ENCODE measurements around the gene ITPR1. TPM values are rescaled to one million over a fixed set of nuclear protein-coding genes. Genes with fewer than 3 reads are reported as not detected.

ITPR1 gene
- total and polyA plus RNA-seq, 2 of the 4 experiments (the other 2 are of a cell fraction), result 1.8 to 5.7 TPM

DNA sequence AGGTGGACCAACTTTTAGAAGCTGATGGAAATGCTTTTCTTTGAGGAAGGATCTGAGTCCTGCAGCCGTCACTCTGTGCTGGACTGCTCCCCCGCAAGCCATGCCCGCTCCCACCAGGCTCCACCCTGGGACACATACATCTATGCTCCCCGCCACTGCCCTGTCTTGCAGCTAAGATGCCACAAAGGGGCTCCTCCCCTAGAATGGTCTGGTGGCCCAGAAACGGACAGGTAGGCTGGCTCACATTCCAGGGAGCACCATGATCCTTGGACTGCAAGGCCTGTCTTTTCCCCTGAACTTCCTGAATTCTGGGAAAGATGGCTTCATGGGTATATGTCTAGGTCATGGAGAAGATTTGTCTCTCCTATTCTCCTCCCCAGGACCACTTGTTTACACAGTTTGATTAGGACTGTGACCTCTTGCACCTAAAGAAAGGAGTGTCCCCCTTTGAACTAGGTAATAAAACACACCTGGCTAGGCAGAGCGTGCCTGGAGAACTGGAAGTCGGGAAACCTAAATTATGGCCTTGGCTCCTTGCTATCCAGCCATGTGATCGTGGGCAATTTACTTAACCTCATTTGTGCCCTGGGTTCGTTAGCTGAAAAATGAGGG is 265.2 kb downstream of the ITPR1 start:
- CTCF ChIA-PET, result no interaction called here
- no peak overlapping the region for H3K4me2 ChIP-seq (ENCODE audit: low read depth, low read length)
- no peak overlapping the region for H2BK15ac ChIP-seq (ENCODE audit: low read depth, low read length)
- H4K20me1 ChIP-seq (ENCODE audit: insufficient read depth, low read length), result no peaks in the 10 kb centered on the region
- no peak overlapping the region for H3K9ac ChIP-seq (ENCODE audit: low read depth, low read length)
- no peak overlapping the region for H3K23ac ChIP-seq (ENCODE audit: low read depth, low read length)
- H3K4me1 ChIP-seq (ENCODE audit: control insufficient read depth, insufficient read depth, low read length), result no peaks in the 10 kb centered on the region
- intact Hi-C loops (cut with micrococcal nuclease) (no loop called here), in situ Hi-C loops (cut with MboI; ENCODE audit: low sequenced_read_pairs) (no loop called here), dilution Hi-C loops (cut with HindIII; ENCODE audit: low sequenced_read_pairs, unreplicated experiment) (no loop called here)
- H2BK5ac ChIP-seq (ENCODE audit: low read depth, low read length, poor library complexity, severe bottlenecking), result no peak overlapping the region
- H3K36me3 ChIP-seq (ENCODE audit: control insufficient read depth, insufficient read depth, low read length), result no peaks in the 10 kb centered on the region
- DNase-seq (no peak), ATAC-seq (ENCODE audit: low read depth) (no peak)
- no peaks in the 10 kb centered on the region for H3K9me1 ChIP-seq (ENCODE audit: insufficient read depth, low read length)
- no peak overlapping the region for H2AFZ ChIP-seq (replicated peaks; ENCODE audit: low read length, poor library complexity)
- no peak overlapping the region for H3K4ac ChIP-seq (ENCODE audit: low read depth, low read length)
- H4K8ac ChIP-seq (ENCODE audit: low read depth in 2 of 2, low read length in 2 of 2), result no peak overlapping the region
- WGBS, 2 experiments (ENCODE audit: extremely low coverage in 2 of 2, insufficient read length in 1 of 2), result 90% methylated on average over 2 of the region's 9 CpGs; no CpG with 5 or more reads in 1 of the 2 experiments
- no peak overlapping the region for H3K56ac ChIP-seq (ENCODE audit: extremely low read depth, insufficient read depth, low read length)
- no peak overlapping the region for H2BK20ac ChIP-seq (ENCODE audit: low read depth, low read length)
- POLR2A ChIA-PET (ENCODE audit: unreplicated experiment), result no interaction called here
- H3K18ac ChIP-seq (ENCODE audit: low read depth, low read length), result no peak overlapping the region
- H4K91ac ChIP-seq (ENCODE audit: insufficient read depth, low read depth, low read length), result no peak overlapping the region
- H3K27me3 ChIP-seq (ENCODE audit: control insufficient read depth, insufficient read depth, low read length), result peaks cover 10% of the 10 kb centered on the region; the same call in 1 of the 2 replicates
- no TSS peak for BruUV-seq (replicated peaks)
- no peak overlapping the region for H2BK120ac ChIP-seq (ENCODE audit: low read depth, low read length)
- peaks cover 3% of the 10 kb centered on the region for H3K9me3 ChIP-seq (ENCODE audit: control insufficient read depth, insufficient read depth, low read length)
- no peak overlapping the region for H2AK9ac ChIP-seq (replicated peaks; ENCODE audit: low read depth, low read length, poor library complexity)
- H3K4me3 ChIP-seq (ENCODE audit: insufficient read depth, low read depth, low read length), result no peak overlapping the region
- no peak overlapping the region for H3K14ac ChIP-seq (replicated peaks; ENCODE audit: low read depth, low read length)
- no peak overlapping the region for H4K5ac ChIP-seq (ENCODE audit: low read depth, low read length)
- H3K27ac ChIP-seq (ENCODE audit: insufficient read depth, low read length), result no peak overlapping the region
- H2AK5ac ChIP-seq (ENCODE audit: low read depth, low read length), result no peak overlapping the region
- H3K79me1 ChIP-seq (ENCODE audit: low read depth in 1 of 2, low read length in 2 of 2), result no peaks in the 10 kb centered on the region
- TF ChIP-seq RCOR1 (IDR thresholded peaks at IDR 0.05; ENCODE audit: insufficient replicate concordance, low read length), result no peak
- TF ChIP-seq MAZ (IDR thresholded peaks at IDR 0.05; ENCODE audit: borderline replicate concordance, low read depth, low read length), result no peak
- no peak for TF ChIP-seq RAD21 (IDR thresholded peaks at IDR 0.05; ENCODE audit: low read length)
- TF ChIP-seq BHLHE40 (IDR thresholded peaks at IDR 0.05; ENCODE audit: low read depth, low read length), result no peak
- TF ChIP-seq MXI1 (IDR thresholded peaks at IDR 0.05; ENCODE audit: borderline replicate concordance, low read depth, low read length), result no peak
- TF ChIP-seq, protein P1, sequence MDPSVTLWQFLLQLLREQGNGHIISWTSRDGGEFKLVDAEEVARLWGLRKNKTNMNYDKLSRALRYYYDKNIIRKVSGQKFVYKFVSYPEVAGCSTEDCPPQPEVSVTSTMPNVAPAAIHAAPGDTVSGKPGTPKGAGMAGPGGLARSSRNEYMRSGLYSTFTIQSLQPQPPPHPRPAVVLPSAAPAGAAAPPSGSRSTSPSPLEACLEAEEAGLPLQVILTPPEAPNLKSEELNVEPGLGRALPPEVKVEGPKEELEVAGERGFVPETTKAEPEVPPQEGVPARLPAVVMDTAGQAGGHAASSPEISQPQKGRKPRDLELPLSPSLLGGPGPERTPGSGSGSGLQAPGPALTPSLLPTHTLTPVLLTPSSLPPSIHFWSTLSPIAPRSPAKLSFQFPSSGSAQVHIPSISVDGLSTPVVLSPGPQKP (IDR thresholded peaks at IDR 0.05; ENCODE audit: borderline replicate concordance, low read depth, low read length), result no peak
- no peak for TF ChIP-seq FOS (IDR thresholded peaks at IDR 0.05; ENCODE audit: low read depth, low read length)
- no peak for TF ChIP-seq MAFK (IDR thresholded peaks at IDR 0.05; ENCODE audit: low read depth, low read length)
- no peak for TF ChIP-seq RFX5 (IDR thresholded peaks at IDR 0.05; ENCODE audit: low read depth, low read length)
- TF ChIP-seq CHD1 (IDR thresholded peaks at IDR 0.05; ENCODE audit: low read depth, low read length), result no peak
- TF ChIP-seq, protein P2, sequence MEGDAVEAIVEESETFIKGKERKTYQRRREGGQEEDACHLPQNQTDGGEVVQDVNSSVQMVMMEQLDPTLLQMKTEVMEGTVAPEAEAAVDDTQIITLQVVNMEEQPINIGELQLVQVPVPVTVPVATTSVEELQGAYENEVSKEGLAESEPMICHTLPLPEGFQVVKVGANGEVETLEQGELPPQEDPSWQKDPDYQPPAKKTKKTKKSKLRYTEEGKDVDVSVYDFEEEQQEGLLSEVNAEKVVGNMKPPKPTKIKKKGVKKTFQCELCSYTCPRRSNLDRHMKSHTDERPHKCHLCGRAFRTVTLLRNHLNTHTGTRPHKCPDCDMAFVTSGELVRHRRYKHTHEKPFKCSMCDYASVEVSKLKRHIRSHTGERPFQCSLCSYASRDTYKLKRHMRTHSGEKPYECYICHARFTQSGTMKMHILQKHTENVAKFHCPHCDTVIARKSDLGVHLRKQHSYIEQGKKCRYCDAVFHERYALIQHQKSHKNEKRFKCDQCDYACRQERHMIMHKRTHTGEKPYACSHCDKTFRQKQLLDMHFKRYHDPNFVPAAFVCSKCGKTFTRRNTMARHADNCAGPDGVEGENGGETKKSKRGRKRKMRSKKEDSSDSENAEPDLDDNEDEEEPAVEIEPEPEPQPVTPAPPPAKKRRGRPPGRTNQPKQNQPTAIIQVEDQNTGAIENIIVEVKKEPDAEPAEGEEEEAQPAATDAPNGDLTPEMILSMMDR (conservative IDR thresholded peaks at IDR 0.05; ENCODE audit: low read depth, low read length), result no peak
- TF ChIP-seq SMC3 (IDR thresholded peaks at IDR 0.05; ENCODE audit: low read depth, low read length), result no peak
- TF ChIP-seq CEBPB (IDR thresholded peaks at IDR 0.05; ENCODE audit: low read depth, low read length), result no peak
- no peak for TF ChIP-seq NFE2L2 (IDR thresholded peaks at IDR 0.05; ENCODE audit: low read depth, low read length)
